ENCODE measurements around the gene CEND1.

CEND1 gene

DNA sequence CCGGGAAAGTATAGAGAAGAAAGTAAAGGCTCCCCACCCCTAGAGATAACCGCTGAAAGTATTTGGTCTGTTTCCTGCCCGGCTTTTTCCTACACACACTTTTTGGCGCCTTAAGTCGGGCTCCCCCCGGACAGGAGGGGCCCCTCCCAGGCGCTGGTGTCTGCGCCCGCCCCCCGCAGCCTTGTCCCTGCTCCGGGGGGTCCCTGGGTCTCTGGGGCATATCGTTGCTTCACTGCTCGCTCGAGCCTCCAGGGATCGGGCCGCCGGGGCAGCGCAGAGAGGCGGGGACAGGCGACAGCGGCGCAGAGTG, 36.9 kb upstream of the CEND1 start:
- H3K4me3 ChIP-seq (ENCODE audit: low read length): peak overlapping the region; percentile 81

GRCh38 chr11:826227-826621, 36.3 kb upstream of the CEND1 start:
- Histone ChIP-seq H3K4me3 (ENCODE audit: low read length) (peak overlapping the region; percentile 81), H3K9me3 (ENCODE audit: insufficient read depth, low read length) (no peaks in the 10 kb centered on the region), H3K27ac (ENCODE audit: low read length) (peak overlapping the region; percentile 51; the same call in 1 of the 2 replicates), H3K4me1 (ENCODE audit: low read length) (peaks cover 34% of the 10 kb centered on the region), H3K79me2 (ENCODE audit: low read length) (no peaks in the 10 kb centered on the region), H4K20me1 (ENCODE audit: insufficient read depth, low read length) (peaks cover 4% of the 10 kb centered on the region), H3K27me3 (ENCODE audit: low read depth, low read length) (no peaks in the 10 kb centered on the region), H3K36me3 (replicated peaks; ENCODE audit: low read depth, low read length) (peaks cover 11% of the 10 kb centered on the region), H3K4me2 (ENCODE audit: low read length) (peak overlapping the region; percentile 92), H3K9ac (ENCODE audit: low read length) (peak overlapping the region; percentile 76; the same call in 1 of the 2 replicates), H2AFZ (ENCODE audit: low read depth, low read length) (no peak overlapping the region)
- TF ChIP-seq, protein P1, sequence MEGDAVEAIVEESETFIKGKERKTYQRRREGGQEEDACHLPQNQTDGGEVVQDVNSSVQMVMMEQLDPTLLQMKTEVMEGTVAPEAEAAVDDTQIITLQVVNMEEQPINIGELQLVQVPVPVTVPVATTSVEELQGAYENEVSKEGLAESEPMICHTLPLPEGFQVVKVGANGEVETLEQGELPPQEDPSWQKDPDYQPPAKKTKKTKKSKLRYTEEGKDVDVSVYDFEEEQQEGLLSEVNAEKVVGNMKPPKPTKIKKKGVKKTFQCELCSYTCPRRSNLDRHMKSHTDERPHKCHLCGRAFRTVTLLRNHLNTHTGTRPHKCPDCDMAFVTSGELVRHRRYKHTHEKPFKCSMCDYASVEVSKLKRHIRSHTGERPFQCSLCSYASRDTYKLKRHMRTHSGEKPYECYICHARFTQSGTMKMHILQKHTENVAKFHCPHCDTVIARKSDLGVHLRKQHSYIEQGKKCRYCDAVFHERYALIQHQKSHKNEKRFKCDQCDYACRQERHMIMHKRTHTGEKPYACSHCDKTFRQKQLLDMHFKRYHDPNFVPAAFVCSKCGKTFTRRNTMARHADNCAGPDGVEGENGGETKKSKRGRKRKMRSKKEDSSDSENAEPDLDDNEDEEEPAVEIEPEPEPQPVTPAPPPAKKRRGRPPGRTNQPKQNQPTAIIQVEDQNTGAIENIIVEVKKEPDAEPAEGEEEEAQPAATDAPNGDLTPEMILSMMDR (IDR thresholded peaks at IDR 0.05; ENCODE audit: low read depth, low read length): no peak
- TF ChIP-seq EZH2phosphoT487 (IDR thresholded peaks at IDR 0.05; ENCODE audit: low read depth): no peak

More for the DNA sequence above, 36.9 kb upstream of the CEND1 start:
- H3K9me3 ChIP-seq (ENCODE audit: insufficient read depth, low read length): no peaks in the 10 kb centered on the region
- no peaks in the 10 kb centered on the region for H4K20me1 ChIP-seq (ENCODE audit: insufficient read depth, low read length)
- TF ChIP-seq EZH2phosphoT487 (IDR thresholded peaks at IDR 0.05; ENCODE audit: low read depth): no peak
- TF ChIP-seq, protein P1 (IDR thresholded peaks at IDR 0.05; ENCODE audit: low read depth, low read length): no peak
- peak overlapping the region; percentile 92 for H3K4me2 ChIP-seq (ENCODE audit: low read length)
- H3K36me3 ChIP-seq (replicated peaks; ENCODE audit: low read depth, low read length): peaks cover 9% of the 10 kb centered on the region
- H2AFZ ChIP-seq (ENCODE audit: low read depth, low read length): no peak overlapping the region
- H3K27ac ChIP-seq (ENCODE audit: low read length): peak overlapping the region; percentile 51
- H3K27me3 ChIP-seq (ENCODE audit: low read depth, low read length): no peaks in the 10 kb centered on the region
- H3K9ac ChIP-seq (ENCODE audit: low read length): peak overlapping the region; percentile 76
- peaks cover 35% of the 10 kb centered on the region for H3K4me1 ChIP-seq (ENCODE audit: low read length)
- H3K79me2 ChIP-seq (ENCODE audit: low read length): no peaks in the 10 kb centered on the region

DNA sequence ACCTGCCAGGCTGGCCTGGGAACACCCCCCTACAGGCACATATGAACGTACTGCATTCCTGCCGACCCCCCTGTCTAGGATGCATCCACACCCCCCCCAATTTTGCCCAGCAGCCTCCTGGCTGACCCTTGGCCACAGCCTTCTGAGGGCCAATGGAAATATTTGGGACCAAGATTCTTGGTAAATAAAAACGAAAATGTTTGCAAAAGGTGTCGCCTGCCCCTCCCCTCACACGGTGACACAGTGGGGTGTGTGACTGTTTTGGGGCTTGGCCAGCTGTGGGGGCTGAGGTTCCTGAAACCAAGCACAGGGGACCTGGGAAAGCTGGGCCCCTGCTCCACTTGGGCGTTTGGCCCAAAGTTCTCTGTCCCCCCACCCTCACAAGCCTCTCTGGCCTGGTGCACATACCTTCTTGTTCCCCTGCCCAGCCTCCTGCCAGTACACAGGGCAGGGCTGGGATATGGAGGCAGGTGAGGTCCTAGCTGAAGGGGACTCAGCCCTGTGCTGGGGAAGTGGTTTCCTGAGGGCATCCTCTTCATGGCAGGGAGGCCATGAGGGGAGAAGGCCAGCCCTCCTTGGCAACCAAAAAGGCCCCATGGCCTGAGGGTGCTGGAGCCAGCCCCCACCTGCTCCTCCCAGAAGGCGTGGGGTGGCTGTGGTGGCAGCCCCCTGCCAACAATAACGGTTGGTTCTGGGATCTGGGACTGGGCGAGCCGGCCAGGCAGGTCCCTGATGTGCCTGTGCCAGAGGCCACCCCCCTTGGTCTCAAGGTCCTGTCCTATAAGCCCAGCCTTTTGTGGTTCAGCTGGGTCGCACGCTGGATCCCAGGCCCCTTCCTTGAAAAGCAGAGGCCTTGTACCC, 35.7 kb upstream of the CEND1 start:
- Histone ChIP-seq H3K4me1 (ENCODE audit: low read length) (peaks cover 39% of the 10 kb centered on the region), H3K9ac (ENCODE audit: low read length) (peak overlapping the region; percentile 76; the same call in 1 of the 2 replicates), H3K4me2 (ENCODE audit: low read length) (peak overlapping the region; percentile 92), H3K9me3 (ENCODE audit: insufficient read depth, low read length) (no peaks in the 10 kb centered on the region), H2AFZ (ENCODE audit: low read depth, low read length) (no peak overlapping the region), H3K27me3 (ENCODE audit: low read depth, low read length) (no peaks in the 10 kb centered on the region), H3K36me3 (replicated peaks; ENCODE audit: low read depth, low read length) (peaks cover 11% of the 10 kb centered on the region), H4K20me1 (ENCODE audit: insufficient read depth, low read length) (peaks cover 11% of the 10 kb centered on the region), H3K27ac (ENCODE audit: low read length) (no peak overlapping the region), H3K4me3 (ENCODE audit: low read length) (peak overlapping the region; percentile 81), H3K79me2 (ENCODE audit: low read length) (peaks cover 5% of the 10 kb centered on the region; the same call in 1 of the 2 replicates)
- TF ChIP-seq EZH2phosphoT487 (IDR thresholded peaks at IDR 0.05; ENCODE audit: low read depth): no peak
- TF ChIP-seq, protein P1 (IDR thresholded peaks at IDR 0.05; ENCODE audit: low read depth, low read length): no peak

GRCh38 chr11:824942-825341, 35.1 kb upstream of the CEND1 start:
- Histone ChIP-seq H2AFZ (ENCODE audit: low read depth, low read length) (no peak overlapping the region), H3K4me2 (ENCODE audit: low read length) (no peak overlapping the region), H3K79me2 (ENCODE audit: low read length) (peaks cover 11% of the 10 kb centered on the region; the same call in 1 of the 2 replicates), H3K27ac (ENCODE audit: low read length) (no peak overlapping the region), H3K36me3 (replicated peaks; ENCODE audit: low read depth, low read length) (peaks cover 11% of the 10 kb centered on the region), H3K4me1 (ENCODE audit: low read length) (peaks cover 41% of the 10 kb centered on the region), H3K9me3 (ENCODE audit: insufficient read depth, low read length) (no peaks in the 10 kb centered on the region), H3K9ac (ENCODE audit: low read length) (no peak overlapping the region), H4K20me1 (ENCODE audit: insufficient read depth, low read length) (peaks cover 16% of the 10 kb centered on the region), H3K27me3 (ENCODE audit: low read depth, low read length) (no peaks in the 10 kb centered on the region), H3K4me3 (ENCODE audit: low read length) (no peak overlapping the region)
- TF ChIP-seq EZH2phosphoT487 (IDR thresholded peaks at IDR 0.05; ENCODE audit: low read depth): no peak
- TF ChIP-seq, protein P1 (IDR thresholded peaks at IDR 0.05; ENCODE audit: low read depth, low read length): no peak
